ENCODE data around the gene RAD51B. TPM values are rescaled to one million over a fixed set of nuclear protein-coding genes. Genes with fewer than 3 reads are reported as not detected.

RAD51B gene
- total and polyA plus RNA-seq, 9 of the 15 experiments (the other 6 are each of a cell fraction or from before 2014, with no cell fraction given), result 8.5 to 17.3 (median 11.3) TPM

DNA sequence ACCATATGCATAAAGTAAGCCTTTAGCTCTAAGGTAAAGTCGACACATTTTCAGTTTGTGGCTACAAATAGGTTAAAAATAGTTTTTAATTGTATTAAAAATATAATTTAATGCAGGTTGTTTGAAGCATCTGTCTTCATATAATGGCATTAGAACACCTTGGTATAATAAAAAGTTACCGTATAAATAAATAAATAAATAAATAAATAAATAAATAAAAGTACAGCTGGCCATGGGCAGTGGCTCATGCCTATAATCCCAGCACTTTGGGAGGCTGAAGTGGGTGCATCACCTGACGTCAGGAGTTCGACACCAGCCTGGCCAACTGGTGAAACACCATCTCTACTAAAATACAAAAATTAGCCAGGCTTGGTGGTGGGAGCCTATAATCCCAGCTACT, 18.8 kb upstream of the RAD51B start (continued):
- TF ChIP-seq CEBPG (CRISPR knock-in tag; IDR thresholded peaks at IDR 0.05) (no peak), CEBPG (tag; conservative IDR thresholded peaks at IDR 0.05 in 1 of 2, IDR thresholded peaks at IDR 0.05 in 1 of 2) (no peak), CEBPB (tag; IDR thresholded peaks at IDR 0.05) (no peak)
- TF ChIP-seq, protein P1, sequence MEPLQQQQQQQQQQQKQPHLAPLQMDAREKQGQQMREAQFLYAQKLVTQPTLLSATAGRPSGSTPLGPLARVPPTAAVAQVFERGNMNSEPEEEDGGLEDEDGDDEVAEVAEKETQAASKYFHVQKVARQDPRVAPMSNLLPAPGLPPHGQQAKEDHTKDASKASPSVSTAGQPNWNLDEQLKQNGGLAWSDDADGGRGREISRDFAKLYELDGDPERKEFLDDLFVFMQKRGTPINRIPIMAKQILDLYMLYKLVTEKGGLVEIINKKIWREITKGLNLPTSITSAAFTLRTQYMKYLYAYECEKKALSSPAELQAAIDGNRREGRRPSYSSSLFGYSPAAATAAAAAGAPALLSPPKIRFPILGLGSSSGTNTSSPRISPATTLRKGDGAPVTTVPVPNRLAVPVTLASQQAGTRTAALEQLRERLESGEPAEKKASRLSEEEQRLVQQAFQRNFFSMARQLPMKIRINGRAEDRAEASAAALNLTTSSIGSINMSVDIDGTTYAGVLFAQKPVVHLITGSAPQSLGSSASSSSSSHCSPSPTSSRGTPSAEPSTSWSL (CRISPR knock-in tag; IDR thresholded peaks at IDR 0.05; ENCODE audit: borderline replicate concordance), result no peak
- TF ChIP-seq, protein P2, sequence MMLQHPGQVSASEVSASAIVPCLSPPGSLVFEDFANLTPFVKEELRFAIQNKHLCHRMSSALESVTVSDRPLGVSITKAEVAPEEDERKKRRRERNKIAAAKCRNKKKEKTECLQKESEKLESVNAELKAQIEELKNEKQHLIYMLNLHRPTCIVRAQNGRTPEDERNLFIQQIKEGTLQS (IDR thresholded peaks at IDR 0.05), result no peak
- TF ChIP-seq, protein P2 (CRISPR knock-in tag; conservative IDR thresholded peaks at IDR 0.05), result no peak

DNA sequence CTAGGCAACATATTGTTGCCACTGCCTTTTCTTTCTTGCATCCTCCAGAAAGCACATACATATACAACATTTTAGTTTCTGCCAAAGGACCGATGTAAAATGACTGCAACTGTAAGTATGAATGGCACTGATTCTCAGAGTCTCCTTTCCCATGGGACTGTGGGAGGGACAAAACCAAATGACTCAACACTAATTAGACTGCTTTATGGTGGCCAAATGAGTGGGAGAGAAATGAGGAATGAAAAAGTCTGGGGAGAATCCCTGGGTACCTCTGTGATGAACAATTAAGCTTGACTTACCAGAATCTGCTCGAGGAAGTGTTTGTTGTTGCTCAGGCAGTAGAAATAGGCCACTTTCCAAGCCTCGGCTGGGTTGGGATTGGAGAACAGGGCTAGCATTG, 13.3 kb upstream of the RAD51B start:
- no peak for ATAC-seq
- DNase-seq (ENCODE audit: extremely low read depth in 1 of 4, low spot score in 3 of 4), result no peak
- Histone ChIP-seq H3K4me2 (ENCODE audit: insufficient read depth, low read length) (no peak overlapping the region), H4K20me1 (replicated peaks; ENCODE audit: control insufficient read depth, insufficient read depth, low read length) (no peaks in the 10 kb centered on the region), H3K4me1 (replicated peaks in 1 of 2; ENCODE audit: control insufficient read depth in 2 of 2, insufficient read depth in 2 of 2, low read length in 2 of 2) (no peaks in the 10 kb centered on the region), H3K9me3 (replicated peaks; ENCODE audit: control insufficient read depth, insufficient read depth, low read depth, low read length) (no peaks in the 10 kb centered on the region), H3K79me2 (ENCODE audit: control insufficient read depth, insufficient read depth, low read length) (no peaks in the 10 kb centered on the region), H3K9ac (ENCODE audit: insufficient read depth in 1 of 2, low read depth in 2 of 2, low read length in 2 of 2) (no peak overlapping the region), H2AFZ (ENCODE audit: low read depth, low read length) (no peak overlapping the region), H3K4me3 (no peak overlapping the region), H3K27ac (ENCODE audit: extremely low read depth, low read depth, low read length) (no peak overlapping the region), H3K27me3 (ENCODE audit: control insufficient read depth in 2 of 2, insufficient read depth in 2 of 2, low read length in 2 of 2) (no peaks in the 10 kb centered on the region), H3K36me3 (ENCODE audit: control insufficient read depth, insufficient read depth, low read length) (peaks cover 62% of the 10 kb centered on the region), H3K9me1 (ENCODE audit: control insufficient read depth, insufficient read depth, low read length) (peaks cover 2% of the 10 kb centered on the region)
- CTCF ChIA-PET (ENCODE audit: low intra/inter-chr PET ratio), result no interaction called here
- intact Hi-C loops (cut with micrococcal nuclease) (no loop called here), in situ Hi-C loops (cut with MboI) (loop anchor here (25.0 kb wide), 1 partner anchor 1319 kb away; the partner anchor contains the start of gene CCDC196)
- no peak for TF ChIP-seq BRD4 (IDR thresholded peaks at IDR 0.05)
- TF ChIP-seq KDM2B (CRISPR knock-in tag; IDR thresholded peaks at IDR 0.05), result no peak
- TF ChIP-seq ZNF583 (CRISPR knock-in tag; IDR thresholded peaks at IDR 0.05), result no peak
- POLR2A ChIA-PET, result interaction anchor here (0.7 to 0.8 kb wide), 2 partner anchors 10 to 16 kb away, joined by 3 read pairs; partner anchors contain the start of gene ZFYVE26
- WGBS (ENCODE audit: insufficient coverage, low coverage, missing lambda C conversion rate), result 79% methylated on average over 3 of the region's 3 CpGs
- FAIRE-seq, result no peak
- no TSS peak for BruUV-seq (replicated peaks)

All from K562 (cell line).